ENCODE measurements around the gene TCF4. TPM values are rescaled to one million over a fixed set of nuclear protein-coding genes. Genes with fewer than 3 reads are reported as not detected.

TCF4 gene
- total RNA-seq, 1 experiment from 2014 or later: 2.3 TPM

DNA sequence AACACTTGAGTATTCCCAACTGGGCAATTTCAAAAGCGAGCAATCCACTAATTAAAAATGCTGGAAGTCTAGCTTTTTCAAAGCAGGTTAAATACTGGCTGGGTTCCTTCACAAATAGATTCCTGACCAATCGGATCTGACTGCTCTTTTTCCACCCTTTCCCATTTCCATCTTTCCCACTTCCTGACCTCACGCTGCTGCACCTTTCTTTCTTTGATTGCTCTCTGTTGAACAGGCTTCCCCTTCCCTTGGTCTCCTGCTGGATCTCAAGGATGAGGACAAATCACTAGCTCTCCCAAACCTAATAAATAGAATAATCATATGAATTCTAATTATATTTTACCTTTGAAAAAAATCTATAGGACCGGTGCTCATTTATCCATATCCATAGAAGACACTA, 121.2 kb downstream of the TCF4 start:
- DNase-seq (ENCODE audit: low read depth, low spot score) (no peak), ATAC-seq (no peak)
- CTCF ChIA-PET: no interaction called here

DNA sequence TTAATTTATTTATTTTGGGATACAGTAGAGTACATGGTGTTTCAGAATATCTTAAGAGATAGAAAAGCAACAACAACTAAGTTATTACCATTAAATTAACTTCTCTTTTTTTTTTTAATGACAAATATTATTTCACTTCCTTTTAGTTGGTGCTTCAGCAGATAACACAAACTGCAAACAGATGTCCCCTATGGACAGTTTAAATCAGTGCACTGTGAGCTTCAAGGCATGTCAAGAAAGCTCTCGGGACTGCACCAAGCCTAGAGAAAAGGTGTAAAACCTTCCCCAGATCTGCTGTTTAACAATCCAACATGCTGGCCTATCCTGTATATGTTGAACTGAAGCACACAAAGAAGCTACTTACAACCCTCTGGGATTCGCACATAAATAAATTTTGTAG, 122.7 kb downstream of the TCF4 start:
- CTCF ChIA-PET: no interaction called here
- POLR2A ChIA-PET: no interaction called here
- intact Hi-C loops (cut with micrococcal nuclease; ENCODE audit: unreplicated experiment) (no loop called here), in situ Hi-C loops (cut with HindIII; ENCODE audit: low pct_unique_long_range_greater_than_20kb, low sequenced_read_pairs) (no loop called here)
- ATAC-seq: no peak
- BruUV-seq (replicated peaks): no TSS peak
- no peak overlapping the region for H3K27ac ChIP-seq (ENCODE audit: low read length)
- H3K36me3 ChIP-seq (ENCODE audit: control insufficient read depth, insufficient read depth, low read length): no peaks in the 10 kb centered on the region
- no peaks in the 10 kb centered on the region for H3K4me1 ChIP-seq (ENCODE audit: control insufficient read depth, insufficient read depth, low read length)
- no peak for DNase-seq (ENCODE audit: low read depth, low spot score)
- TF ChIP-seq SIN3A (IDR thresholded peaks at IDR 0.05; ENCODE audit: borderline replicate concordance, insufficient read depth, low read depth, low read length) (no peak), TCF7L2 (IDR thresholded peaks at IDR 0.05; ENCODE audit: low read depth, low read length) (no peak), POLR2AphosphoS5 (IDR thresholded peaks at IDR 0.05; ENCODE audit: low read depth, low read length) (no peak)
- TF ChIP-seq, protein P1, sequence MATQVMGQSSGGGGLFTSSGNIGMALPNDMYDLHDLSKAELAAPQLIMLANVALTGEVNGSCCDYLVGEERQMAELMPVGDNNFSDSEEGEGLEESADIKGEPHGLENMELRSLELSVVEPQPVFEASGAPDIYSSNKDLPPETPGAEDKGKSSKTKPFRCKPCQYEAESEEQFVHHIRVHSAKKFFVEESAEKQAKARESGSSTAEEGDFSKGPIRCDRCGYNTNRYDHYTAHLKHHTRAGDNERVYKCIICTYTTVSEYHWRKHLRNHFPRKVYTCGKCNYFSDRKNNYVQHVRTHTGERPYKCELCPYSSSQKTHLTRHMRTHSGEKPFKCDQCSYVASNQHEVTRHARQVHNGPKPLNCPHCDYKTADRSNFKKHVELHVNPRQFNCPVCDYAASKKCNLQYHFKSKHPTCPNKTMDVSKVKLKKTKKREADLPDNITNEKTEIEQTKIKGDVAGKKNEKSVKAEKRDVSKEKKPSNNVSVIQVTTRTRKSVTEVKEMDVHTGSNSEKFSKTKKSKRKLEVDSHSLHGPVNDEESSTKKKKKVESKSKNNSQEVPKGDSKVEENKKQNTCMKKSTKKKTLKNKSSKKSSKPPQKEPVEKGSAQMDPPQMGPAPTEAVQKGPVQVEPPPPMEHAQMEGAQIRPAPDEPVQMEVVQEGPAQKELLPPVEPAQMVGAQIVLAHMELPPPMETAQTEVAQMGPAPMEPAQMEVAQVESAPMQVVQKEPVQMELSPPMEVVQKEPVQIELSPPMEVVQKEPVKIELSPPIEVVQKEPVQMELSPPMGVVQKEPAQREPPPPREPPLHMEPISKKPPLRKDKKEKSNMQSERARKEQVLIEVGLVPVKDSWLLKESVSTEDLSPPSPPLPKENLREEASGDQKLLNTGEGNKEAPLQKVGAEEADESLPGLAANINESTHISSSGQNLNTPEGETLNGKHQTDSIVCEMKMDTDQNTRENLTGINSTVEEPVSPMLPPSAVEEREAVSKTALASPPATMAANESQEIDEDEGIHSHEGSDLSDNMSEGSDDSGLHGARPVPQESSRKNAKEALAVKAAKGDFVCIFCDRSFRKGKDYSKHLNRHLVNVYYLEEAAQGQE (IDR thresholded peaks at IDR 0.05; ENCODE audit: insufficient read depth in 1 of 2, low read depth in 2 of 2, low read length in 1 of 2): no peak
- TF ChIP-seq, protein P2, sequence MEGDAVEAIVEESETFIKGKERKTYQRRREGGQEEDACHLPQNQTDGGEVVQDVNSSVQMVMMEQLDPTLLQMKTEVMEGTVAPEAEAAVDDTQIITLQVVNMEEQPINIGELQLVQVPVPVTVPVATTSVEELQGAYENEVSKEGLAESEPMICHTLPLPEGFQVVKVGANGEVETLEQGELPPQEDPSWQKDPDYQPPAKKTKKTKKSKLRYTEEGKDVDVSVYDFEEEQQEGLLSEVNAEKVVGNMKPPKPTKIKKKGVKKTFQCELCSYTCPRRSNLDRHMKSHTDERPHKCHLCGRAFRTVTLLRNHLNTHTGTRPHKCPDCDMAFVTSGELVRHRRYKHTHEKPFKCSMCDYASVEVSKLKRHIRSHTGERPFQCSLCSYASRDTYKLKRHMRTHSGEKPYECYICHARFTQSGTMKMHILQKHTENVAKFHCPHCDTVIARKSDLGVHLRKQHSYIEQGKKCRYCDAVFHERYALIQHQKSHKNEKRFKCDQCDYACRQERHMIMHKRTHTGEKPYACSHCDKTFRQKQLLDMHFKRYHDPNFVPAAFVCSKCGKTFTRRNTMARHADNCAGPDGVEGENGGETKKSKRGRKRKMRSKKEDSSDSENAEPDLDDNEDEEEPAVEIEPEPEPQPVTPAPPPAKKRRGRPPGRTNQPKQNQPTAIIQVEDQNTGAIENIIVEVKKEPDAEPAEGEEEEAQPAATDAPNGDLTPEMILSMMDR (IDR thresholded peaks at IDR 0.05): no peak
- no peak overlapping the region for H3K4me3 ChIP-seq (ENCODE audit: low read depth in 2 of 2, low read length in 2 of 2)
- no peaks in the 10 kb centered on the region for H3K9me3 ChIP-seq (ENCODE audit: control insufficient read depth, insufficient read depth, low read depth, low read length)
- H3K27me3 ChIP-seq (ENCODE audit: control insufficient read depth, insufficient read depth, low read length): no peaks in the 10 kb centered on the region; the same call in 1 of the 2 replicates

More for the DNA sequence above, 121.2 kb downstream of the TCF4 start:
- no TSS peak for BruUV-seq (replicated peaks)
- no peak overlapping the region for H3K27ac ChIP-seq (ENCODE audit: low read length)
- in situ Hi-C loops (cut with HindIII; ENCODE audit: low pct_unique_long_range_greater_than_20kb, low sequenced_read_pairs): no loop called here
- no peaks in the 10 kb centered on the region for H3K4me1 ChIP-seq (ENCODE audit: control insufficient read depth, insufficient read depth, low read length)
- no peak overlapping the region for H3K4me3 ChIP-seq (ENCODE audit: low read depth in 2 of 2, low read length in 2 of 2)
- intact Hi-C loops (cut with micrococcal nuclease; ENCODE audit: unreplicated experiment): no loop called here
- H3K36me3 ChIP-seq (ENCODE audit: control insufficient read depth, insufficient read depth, low read length): no peaks in the 10 kb centered on the region
- no peaks in the 10 kb centered on the region; the same call in 1 of the 2 replicates for H3K27me3 ChIP-seq (ENCODE audit: control insufficient read depth, insufficient read depth, low read length)
- TF ChIP-seq, protein P1 (IDR thresholded peaks at IDR 0.05; ENCODE audit: insufficient read depth in 1 of 2, low read depth in 2 of 2, low read length in 1 of 2): no peak
- TF ChIP-seq SIN3A (IDR thresholded peaks at IDR 0.05; ENCODE audit: borderline replicate concordance, insufficient read depth, low read depth, low read length) (no peak), TCF7L2 (IDR thresholded peaks at IDR 0.05; ENCODE audit: low read depth, low read length) (no peak), POLR2AphosphoS5 (IDR thresholded peaks at IDR 0.05; ENCODE audit: low read depth, low read length) (no peak)
- TF ChIP-seq, protein P2 (IDR thresholded peaks at IDR 0.05): no peak
- POLR2A ChIA-PET: no interaction called here
- H3K9me3 ChIP-seq (ENCODE audit: control insufficient read depth, insufficient read depth, low read depth, low read length): no peaks in the 10 kb centered on the region

Data from Panc1 (cell line).